GM12891 (cell line): Measurements from ENCODE around the gene PNISR.

Source experiments
- PAX5 ChIP-seq: IDR thresholded peaks from 2 replicates; pipeline ENCODE4 v1.6.1; 2011; ENCODE audit warnings: low read length, moderate library complexity, mild to moderate bottlenecking; ENCODE audit not compliant: insufficient read depth, severe bottlenecking
- POLR2A ChIP-seq: IDR thresholded peaks from 2 replicates; pipeline ENCODE4 v1.6.1; 2011; ENCODE audit warnings: low read depth, low read length, control low read depth
- POLR2AphosphoS5 ChIP-seq: IDR thresholded peaks from 2 replicates; pipeline ENCODE4 v1.6.1; 2011; ENCODE audit warnings: low read depth, low read length, control low read depth
- SPI1 ChIP-seq: IDR thresholded peaks from 2 replicates; pipeline ENCODE4 v1.6.1; 2011; ENCODE audit warnings: low read depth, low read length, control low read depth
- TAF1 ChIP-seq: IDR thresholded peaks from 2 replicates; pipeline ENCODE4 v1.6.1; 2011; ENCODE audit warnings: low read depth, low read length, control low read depth

DNA sequence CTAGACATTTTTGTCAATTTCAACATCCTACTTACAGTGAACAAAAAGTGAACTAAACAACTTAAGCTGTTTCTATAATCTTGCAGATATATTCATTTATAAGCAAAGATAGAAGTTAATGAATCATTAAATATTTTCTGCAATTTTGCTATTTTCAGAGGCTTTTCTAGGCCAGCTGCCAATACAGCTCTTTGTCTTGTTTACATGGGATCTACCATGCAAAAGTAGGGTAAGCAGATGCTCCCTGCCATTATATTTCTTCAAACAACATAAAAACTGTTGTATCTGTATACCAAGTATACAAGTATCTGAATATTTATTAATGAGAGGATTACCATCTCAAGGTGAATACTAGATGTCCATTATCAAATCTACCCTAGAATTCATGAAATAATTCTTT, 15.4 kb downstream of the PNISR start:
- TF ChIP-seq TAF1 (no peak), POLR2A (no peak), POLR2AphosphoS5 (no peak), PAX5 (no peak), SPI1 (no peak)
